Right cardiac atrium (tissue), 5 donors: ENCODE measurements around the gene DEGS2. TPM values are rescaled to one million over a fixed set of nuclear protein-coding genes. Genes with fewer than 3 reads are reported as not detected.
"Not testable (repeated sequence)": the region's sequence is repeated elsewhere in the genome, so short reads cannot be mapped to it uniquely, and the experiment has no call there.

Experiments
- ATAC-seq, 2 donors: fragments of 200-7000 bp; cut with Tn5 transposase; one replicate each; pipeline versions ENCODE4 v1.8.0 to v1.9.1; 2020; ENCODE audit warnings: moderate library complexity in 2 of 2, mild to moderate bottlenecking in 1 of 2
- DNase-seq, 3 donors: peaks; one replicate each; pipeline ENCODE4 v3.0.0-alpha.2; 2020
- H3K27ac ChIP-seq: one replicate; pipeline ENCODE4 v1.5.1; 2013; ENCODE audit warnings: mild to moderate bottlenecking, low read length, control low read depth, moderate library complexity
- H3K27me3 ChIP-seq: one replicate; pipeline ENCODE4 v1.6.1; 2013; ENCODE audit not compliant: control insufficient read depth, insufficient read depth
- H3K4me1 ChIP-seq: one replicate; pipeline ENCODE4 v1.6.1; 2013; ENCODE audit warnings: low read length; ENCODE audit not compliant: control insufficient read depth, insufficient read depth
- H3K4me3 ChIP-seq: one replicate; pipeline ENCODE4 v1.5.1; 2013; ENCODE audit warnings: low read length, control low read depth
- H3K9me3 ChIP-seq: one replicate; pipeline ENCODE4 v1.6.1; 2013; ENCODE audit warnings: low read length; ENCODE audit not compliant: control insufficient read depth
- WGBS: extraction: QIAGEN DNeasy Blood & Tissue Kit; methylation state at CpG from one replicate; pipeline ENCODE4 v1.1.7; 2013; 5-methylcytosine and 5-hydroxymethylcytosine counted together
- intact Hi-C, 4 donors: fragments of 100-400 bp; cut with DNase I; formaldehyde crosslinking; loops; one replicate each; pipeline versions ENCODE4 v1.11.0 to v1.14.0; 2022 to 2023
- long read RNA-seq, 4 donors: library from polyadenylated mRNA; unstranded; transcript quantifications; one replicate each; pipeline ENCODE4 v2.0.0, GENCODE V29; 2020 to 2021
- polyA plus RNA-seq: library from polyadenylated mRNA; stranded (reverse); fragments of 200-250 nt; gene quantifications from one replicate; pipeline ENCODE4 v1.2.3, GENCODE V29; 2013
- total RNA-seq, 4 donors: library from RNA; stranded (reverse); fragmentation: NEBNext Ultra II Directional; extraction: Animal tissue kit (Norgen Biotek cat#: 25700); gene quantifications; one replicate each; pipeline ENCODE4 v1.2.1, GENCODE V29; 2021
- donor health status: healthy with polysubstance abuse.
- donor health status: DM: no; HTN: yes; CAD: no.
- donor health status: DM: no; HTN: no; CAD: no.
- donor health status: DM: no; HTN: yes; CAD: no; lungs with severe emphysema.
- donor health status: DM: yes; HTN: yes; CAD: no.

The DEGS2 gene
- total RNA-seq (under 1 TPM in 3 of 4 donors, not detected in 1; 0.29 to 0.42 (median 0.31) TPM), polyA plus RNA-seq (0.11 TPM)
- long read RNA-seq, donor 1 = 0 reads
- long read RNA-seq, donor 2 = 0 reads
- long read RNA-seq, donor 3 = 0 reads
- long read RNA-seq, donor 4 = 0 reads

- ATAC-seq (peak; percentile 20 to 67), DNase-seq (peak; percentile 17 to 59 (median 44))
- 1% methylated on average over 94 of the region's 94 CpGs for WGBS
- intact Hi-C loops = no loop called here
- Histone ChIP-seq H3K4me1 (no peaks in the 10 kb centered on the region), H3K9me3 (no peaks in the 10 kb centered on the region), H3K27ac (no peak within 1 kb of the TSS), H3K27me3 (no peaks in the 10 kb centered on the region), H3K4me3 (peak within 1 kb of the TSS; percentile 32)
These were observed at the start of gene DEGS2 for GRCh38 chr14:100159094-100159864. DEGS2 (minus strand) TSS chr14:100159645; CDS start chr14:100159587, 58 bp downstream.

- H3K27me3 ChIP-seq, H3K4me3 ChIP-seq, ATAC-seq, H3K9me3 ChIP-seq, H3K27ac ChIP-seq, H3K4me1 ChIP-seq, intact Hi-C loops: not testable (repeated sequence)
- peak in 1 of 3 donors; percentile 55 for DNase-seq
- 96% methylated on average over 33 of the region's 33 CpGs for WGBS
These were observed 48.7 kb upstream of the DEGS2 start for GRCh38 chr14:100208136-100208535.

- intact Hi-C loops, H3K9me3 ChIP-seq, H3K4me3 ChIP-seq, DNase-seq, H3K27me3 ChIP-seq, H3K27ac ChIP-seq, H3K4me1 ChIP-seq, ATAC-seq: not testable (repeated sequence)
- 94% methylated on average over 10 of the region's 10 CpGs for WGBS
These were observed 48.1 kb upstream of the DEGS2 start for GRCh38 chr14:100207588-100207987.

- ATAC-seq, H3K4me1 ChIP-seq, intact Hi-C loops, H3K27me3 ChIP-seq, H3K4me3 ChIP-seq, H3K27ac ChIP-seq, DNase-seq, H3K9me3 ChIP-seq: not testable (repeated sequence)
- WGBS = 92% methylated on average over 7 of the region's 7 CpGs
These were observed 45.4 kb upstream of the DEGS2 start for GRCh38 chr14:100204835-100205167.

GRCh38 chr14:100203962-100204834 is 44.8 kb upstream of the DEGS2 start:
- intact Hi-C loops = no loop called here
- no peaks in the 10 kb centered on the region for H3K27me3 ChIP-seq
- ATAC-seq = no peak
- H3K9me3 ChIP-seq = no peaks in the 10 kb centered on the region
- no peak overlapping the region for H3K27ac ChIP-seq
- no peak overlapping the region for H3K4me3 ChIP-seq
- H3K4me1 ChIP-seq = no peaks in the 10 kb centered on the region
- WGBS = 80% methylated on average over 4 of the region's 4 CpGs
- peak in 1 of 3 donors; percentile 28 for DNase-seq

GRCh38 chr14:100203146-100203545 is 43.7 kb upstream of the DEGS2 start:
- no peak overlapping the region for H3K4me3 ChIP-seq
- H3K27me3 ChIP-seq = no peaks in the 10 kb centered on the region
- H3K9me3 ChIP-seq = no peaks in the 10 kb centered on the region
- intact Hi-C loops = no loop called here
- DNase-seq (no peak), ATAC-seq (no peak)
- 81% methylated on average over 4 of the region's 4 CpGs for WGBS
- H3K4me1 ChIP-seq = no peaks in the 10 kb centered on the region
- H3K27ac ChIP-seq = no peak overlapping the region

- no peak overlapping the region for H3K4me3 ChIP-seq
- 37% methylated on average over 4 of the region's 4 CpGs for WGBS
- no peak for DNase-seq
These were observed 43.3 kb upstream of the DEGS2 start for GRCh38 chr14:100202712-100203111.

GRCh38 chr14:100201701-100202100 is 42.3 kb upstream of the DEGS2 start:
- Histone ChIP-seq H3K4me3 (no peak overlapping the region), H3K9me3 (no peaks in the 10 kb centered on the region), H3K27ac (no peak overlapping the region), H3K4me1 (no peaks in the 10 kb centered on the region), H3K27me3 (no peaks in the 10 kb centered on the region)
- ATAC-seq (no peak), DNase-seq (no peak)
- intact Hi-C loops = no loop called here
- 87% methylated on average over 5 of the region's 5 CpGs for WGBS

More at GRCh38 chr14:100202712-100203111, 43.3 kb upstream of the DEGS2 start:
- intact Hi-C loops = no loop called here
- Histone ChIP-seq H3K27me3 (no peaks in the 10 kb centered on the region), H3K4me1 (no peaks in the 10 kb centered on the region), H3K9me3 (no peaks in the 10 kb centered on the region), H3K27ac (no peak overlapping the region)
- no peak for ATAC-seq

- WGBS = 85% methylated on average over 3 of the region's 3 CpGs
- Histone ChIP-seq H3K4me3 (no peak overlapping the region), H3K9me3 (no peaks in the 10 kb centered on the region), H3K4me1 (no peaks in the 10 kb centered on the region), H3K27ac (no peak overlapping the region), H3K27me3 (no peaks in the 10 kb centered on the region)
- ATAC-seq (no peak), DNase-seq (no peak)
- intact Hi-C loops = no loop called here
These were observed 40.9 kb upstream of the DEGS2 start for GRCh38 chr14:100200311-100200710.

- DNase-seq (no peak), ATAC-seq (peak in 1 of 2 donors; percentile 23)
- 91% methylated on average over 8 of the region's 8 CpGs for WGBS
- Histone ChIP-seq H3K4me1 (no peaks in the 10 kb centered on the region), H3K4me3 (no peak overlapping the region), H3K27me3 (no peaks in the 10 kb centered on the region), H3K9me3 (no peaks in the 10 kb centered on the region), H3K27ac (no peak overlapping the region)
- intact Hi-C loops = loop anchor here in 2 of 4 donors (10.0 kb wide), 2 partner anchors 95 to 215 kb away; no protein-coding TSS in a partner anchor
These were observed 39.9 kb upstream of the DEGS2 start for GRCh38 chr14:100199240-100199860.
